Suprapubic skin (tissue), 4 donors: ENCODE data around the gene MAST3.

Experiments
- EP300 ChIP-seq: sonication (generic); formaldehyde crosslinking; IDR thresholded peaks from one replicate; pipeline ENCODE4 v1.6.1; 2017; ENCODE audit warnings: antibody characterized with exemption
- POLR2A ChIP-seq, 2 donors: fragments of 450-650 bp; IDR thresholded peaks; one replicate each; pipeline ENCODE4 v1.6.1; 2017; ENCODE audit warnings: antibody characterized with exemption in 2 of 2, mild to moderate bottlenecking in 2 of 2, moderate library complexity in 2 of 2
- POLR2AphosphoS5 ChIP-seq, 3 donors: sonication (generic); formaldehyde crosslinking; IDR thresholded peaks; one replicate each; pipeline ENCODE4 v1.6.1; 2017; ENCODE audit warnings: antibody characterized with exemption in 3 of 3
- TF ChIP-seq, protein P1 (sequence below), 2 donors: fragments of 200-600 bp in 1 of 2; fragments of 450-650 bp in 1 of 2; sonication (generic) in 1 of 2; IDR thresholded peaks; one replicate each; pipeline ENCODE4 v1.5.1; 2016 to 2019; ENCODE audit warnings: antibody characterized with exemption in 2 of 2, mild to moderate bottlenecking in 1 of 2, moderate library complexity in 1 of 2

GRCh38 chr19:18128805-18129204 lies 31.2 kb downstream of the MAST3 start:
- TF ChIP-seq EP300 (no peak), POLR2A (IDR thresholded peaks at IDR 0.05) (no peak), POLR2AphosphoS5 (IDR thresholded peaks at IDR 0.05) (no peak)
- TF ChIP-seq, protein P1, sequence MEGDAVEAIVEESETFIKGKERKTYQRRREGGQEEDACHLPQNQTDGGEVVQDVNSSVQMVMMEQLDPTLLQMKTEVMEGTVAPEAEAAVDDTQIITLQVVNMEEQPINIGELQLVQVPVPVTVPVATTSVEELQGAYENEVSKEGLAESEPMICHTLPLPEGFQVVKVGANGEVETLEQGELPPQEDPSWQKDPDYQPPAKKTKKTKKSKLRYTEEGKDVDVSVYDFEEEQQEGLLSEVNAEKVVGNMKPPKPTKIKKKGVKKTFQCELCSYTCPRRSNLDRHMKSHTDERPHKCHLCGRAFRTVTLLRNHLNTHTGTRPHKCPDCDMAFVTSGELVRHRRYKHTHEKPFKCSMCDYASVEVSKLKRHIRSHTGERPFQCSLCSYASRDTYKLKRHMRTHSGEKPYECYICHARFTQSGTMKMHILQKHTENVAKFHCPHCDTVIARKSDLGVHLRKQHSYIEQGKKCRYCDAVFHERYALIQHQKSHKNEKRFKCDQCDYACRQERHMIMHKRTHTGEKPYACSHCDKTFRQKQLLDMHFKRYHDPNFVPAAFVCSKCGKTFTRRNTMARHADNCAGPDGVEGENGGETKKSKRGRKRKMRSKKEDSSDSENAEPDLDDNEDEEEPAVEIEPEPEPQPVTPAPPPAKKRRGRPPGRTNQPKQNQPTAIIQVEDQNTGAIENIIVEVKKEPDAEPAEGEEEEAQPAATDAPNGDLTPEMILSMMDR (IDR thresholded peaks at IDR 0.05), result no peak
